ENCODE measurements around the gene ASCL3. TPM values are rescaled to one million over a fixed set of nuclear protein-coding genes. Genes with fewer than 3 reads are reported as not detected.

The ASCL3 gene
- total RNA-seq, 1 donor from 2014 or later: not detected

DNA sequence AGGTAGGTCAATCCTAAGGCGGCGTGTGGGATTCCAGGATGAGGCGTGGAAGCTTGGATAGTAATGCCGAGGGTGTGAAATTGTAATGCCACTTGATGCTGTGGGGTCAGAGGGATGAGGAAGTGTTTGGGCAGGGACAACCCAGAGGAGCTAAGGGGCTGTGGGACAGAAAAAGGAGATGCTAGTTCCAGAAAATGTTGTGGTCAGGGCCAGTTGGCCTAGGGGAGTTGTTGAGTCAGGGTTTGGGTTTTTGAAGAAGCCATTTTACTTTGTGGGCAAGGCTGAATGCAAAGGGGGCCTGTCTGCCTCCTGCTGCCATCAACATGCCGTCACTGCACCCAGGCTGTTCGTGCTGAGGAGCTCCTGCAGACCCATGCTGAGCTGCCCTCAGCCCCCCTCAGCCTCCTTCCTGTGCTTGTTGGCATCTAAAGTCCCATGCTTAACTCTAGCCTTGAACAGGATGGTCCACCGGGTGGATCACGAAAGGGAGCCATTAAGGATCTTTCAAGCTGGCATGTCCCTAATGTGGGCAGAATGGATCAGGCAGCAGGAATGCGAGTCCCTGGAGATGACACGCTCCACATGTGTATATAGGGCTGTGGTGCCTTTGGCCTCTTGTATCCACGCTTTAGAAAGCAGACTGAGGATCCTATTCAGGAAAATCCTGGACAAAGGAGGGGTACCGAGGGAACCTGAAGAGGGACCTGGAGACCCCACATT, 12.2 kb downstream of the ASCL3 start:
- DNase-seq (no peak), ATAC-seq (no peak)
- Histone ChIP-seq H3K4me1 (no peaks in the 10 kb centered on the region), H3K27me3 (no peaks in the 10 kb centered on the region), H3K9me3 (no peaks in the 10 kb centered on the region), H3K27ac (no peak overlapping the region), H3K36me3 (no peaks in the 10 kb centered on the region), H3K4me3 (no peak overlapping the region)
- TF ChIP-seq CTCF (IDR thresholded peaks at IDR 0.05): no peak
- intact Hi-C loops (cut with DNase I): no loop called here

GRCh38 chr11:8928981-8929615, 13.7 kb downstream of the ASCL3 start:
- Histone ChIP-seq H3K4me1 (no peaks in the 10 kb centered on the region), H3K4me3 (no peak overlapping the region), H3K36me3 (no peaks in the 10 kb centered on the region), H3K27me3 (no peaks in the 10 kb centered on the region), H3K9me3 (no peaks in the 10 kb centered on the region), H3K27ac (no peak overlapping the region)
- ATAC-seq: no peak
- no peak for DNase-seq
- no peak for TF ChIP-seq CTCF (IDR thresholded peaks at IDR 0.05)
- intact Hi-C loops (cut with DNase I): no loop called here

- no peak for ATAC-seq
Observed at GRCh38 chr11:8928205-8928604, 14.6 kb downstream of the ASCL3 start.

GRCh38 chr11:8927233-8927632, 15.6 kb downstream of the ASCL3 start:
- no peaks in the 10 kb centered on the region for H3K9me3 ChIP-seq
- ATAC-seq (no peak), DNase-seq (no peak)
- no peak overlapping the region for H3K4me3 ChIP-seq
- TF ChIP-seq CTCF (IDR thresholded peaks at IDR 0.05): no peak
- no peak overlapping the region for H3K27ac ChIP-seq
- peaks cover 11% of the 10 kb centered on the region for H3K36me3 ChIP-seq
- no peaks in the 10 kb centered on the region for H3K27me3 ChIP-seq
- intact Hi-C loops (cut with DNase I): no loop called here
- H3K4me1 ChIP-seq: no peaks in the 10 kb centered on the region

More at GRCh38 chr11:8928205-8928604, 14.6 kb downstream of the ASCL3 start:
- no peaks in the 10 kb centered on the region for H3K27me3 ChIP-seq
- no peak overlapping the region for H3K4me3 ChIP-seq
- DNase-seq: no peak
- intact Hi-C loops (cut with DNase I): no loop called here
- no peak for TF ChIP-seq CTCF (IDR thresholded peaks at IDR 0.05)
- no peaks in the 10 kb centered on the region for H3K4me1 ChIP-seq
- no peak overlapping the region for H3K27ac ChIP-seq
- H3K36me3 ChIP-seq: peaks cover under 1% of the 10 kb centered on the region
- H3K9me3 ChIP-seq: no peaks in the 10 kb centered on the region

DNA sequence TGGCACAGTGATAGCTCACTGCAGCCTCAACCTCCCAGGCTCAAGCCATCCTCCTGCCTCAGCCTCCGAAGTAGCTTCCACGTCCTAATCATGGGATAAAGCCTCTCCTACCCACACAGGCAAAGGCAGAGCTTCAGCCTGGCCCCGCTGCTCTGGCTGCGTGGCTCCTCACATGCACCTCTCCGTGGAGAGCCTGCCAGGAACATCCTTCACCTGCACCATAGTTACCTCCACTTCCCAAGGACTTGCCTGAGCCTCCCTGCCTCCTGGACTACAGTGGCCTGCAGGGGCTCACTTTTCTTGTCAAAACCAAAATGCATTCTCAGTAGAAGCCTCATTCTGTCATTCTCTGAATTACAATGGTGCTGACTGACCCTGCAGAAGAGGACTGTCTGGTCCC, 16.6 kb downstream of the ASCL3 start:
- no peaks in the 10 kb centered on the region for H3K4me1 ChIP-seq
- DNase-seq (no peak), ATAC-seq (no peak)
- H3K4me3 ChIP-seq: no peak overlapping the region
- TF ChIP-seq CTCF (IDR thresholded peaks at IDR 0.05): no peak
- no peak overlapping the region for H3K27ac ChIP-seq
- intact Hi-C loops (cut with DNase I): no loop called here
- no peaks in the 10 kb centered on the region for H3K9me3 ChIP-seq
- H3K27me3 ChIP-seq: no peaks in the 10 kb centered on the region
- H3K36me3 ChIP-seq: peaks cover 21% of the 10 kb centered on the region

Measured in upper lobe of right lung (tissue), 1 donor.